PC-9 (cell line): ENCODE measurements around the gene AUTS2.

Experiments used
- CTCF ChIP-seq: fragments of 200-600 bp; sonication (generic); conservative IDR thresholded peaks from 2 replicates; pipeline ENCODE4 v1.6.1; 2017; ENCODE audit warnings: mixed run types, antibody characterized with exemption, mild to moderate bottlenecking, moderate library complexity
- EZH2 ChIP-seq: fragments of 200-600 bp; sonication (generic); IDR thresholded peaks from 2 replicates; pipeline ENCODE4 v1.8.0; 2017; ENCODE audit warnings: antibody characterized with exemption, low read depth

- TF ChIP-seq EZH2 (no peak), CTCF (no peak)
Observed at GRCh38 chr7:70313687-70314086, 715.4 kb downstream of the AUTS2 start.
